ENCODE measurements around the gene NKD2.
"Not testable (repeated sequence)": the region's sequence is repeated elsewhere in the genome, so short reads cannot be mapped to it uniquely, and the experiment has no call there.

The NKD2 gene

GRCh38 chr5:1073239-1074102, 64.9 kb downstream of the NKD2 start:
- DNase-seq (ENCODE audit: low spot score), result no peak

DNA sequence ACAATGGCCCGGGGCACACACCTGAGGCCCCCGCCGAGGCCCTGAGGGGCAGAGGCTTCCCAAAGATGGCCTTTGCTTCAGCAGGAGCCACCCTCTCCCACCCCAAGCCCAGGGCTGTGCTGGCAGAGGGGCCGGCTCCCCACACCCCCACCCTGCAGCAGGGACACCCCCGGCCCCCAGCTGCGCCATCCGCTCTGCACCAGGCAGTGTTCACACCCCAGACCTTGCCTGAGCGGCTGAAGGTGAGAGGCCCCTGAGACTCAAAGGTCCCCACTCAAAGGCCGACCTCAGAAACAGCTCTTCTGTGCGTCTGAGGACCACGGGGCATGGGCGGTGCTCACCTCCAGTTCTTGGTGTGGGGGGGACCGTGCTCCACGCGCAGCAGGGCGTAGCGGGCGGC, 65.6 kb downstream of the NKD2 start:
- DNase-seq (ENCODE audit: low spot score), result no peak

GRCh38 chr5:1074816-1075554, 66.4 kb downstream of the NKD2 start:
- no peak for DNase-seq (ENCODE audit: low spot score)

- DNase-seq (ENCODE audit: low spot score), result no peak
Measured at GRCh38 chr5:1075555-1075881, 66.9 kb downstream of the NKD2 start.

DNA sequence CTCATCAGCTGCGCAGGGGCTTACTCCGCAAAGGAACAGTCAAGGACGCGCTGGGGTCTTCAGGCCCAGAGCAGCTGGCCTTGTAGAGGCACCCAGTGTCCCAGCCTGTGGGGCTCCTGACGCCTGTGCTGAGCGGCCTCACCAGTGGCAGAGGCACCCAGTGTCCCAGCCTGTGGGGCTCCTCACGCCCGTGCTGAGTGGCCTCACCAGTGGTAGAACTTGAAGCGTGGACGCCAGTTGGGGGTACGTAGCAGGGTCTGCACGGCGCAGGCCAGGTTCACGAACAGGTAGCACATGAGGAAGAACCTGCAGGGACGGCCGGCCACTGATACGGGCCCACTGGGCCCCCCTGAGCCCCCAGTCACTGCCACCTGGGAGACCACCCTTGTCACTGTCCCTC, 67.3 kb downstream of the NKD2 start:
- no peak for DNase-seq (ENCODE audit: low spot score)

DNA sequence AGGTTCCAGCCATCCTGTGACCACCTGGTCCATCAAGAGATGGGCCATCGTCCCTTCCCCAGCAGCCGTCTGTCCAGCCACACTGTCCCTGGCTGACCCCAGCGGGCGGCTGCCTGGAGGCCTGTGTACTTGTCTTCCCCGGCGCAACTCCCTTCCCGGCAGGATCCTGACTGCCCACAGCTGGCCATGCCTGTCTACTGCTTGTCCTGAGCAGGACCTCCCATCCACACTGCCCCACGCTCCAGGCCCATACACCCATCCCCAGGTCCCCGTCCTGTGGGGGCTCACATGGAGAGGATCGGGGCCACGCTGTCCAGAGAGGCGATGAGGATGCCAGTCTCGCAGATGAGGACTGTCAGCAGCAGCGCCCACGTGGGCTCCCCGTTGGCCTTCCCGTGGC, 67.8 kb downstream of the NKD2 start:
- DNase-seq (ENCODE audit: low spot score), result no peak

DNA sequence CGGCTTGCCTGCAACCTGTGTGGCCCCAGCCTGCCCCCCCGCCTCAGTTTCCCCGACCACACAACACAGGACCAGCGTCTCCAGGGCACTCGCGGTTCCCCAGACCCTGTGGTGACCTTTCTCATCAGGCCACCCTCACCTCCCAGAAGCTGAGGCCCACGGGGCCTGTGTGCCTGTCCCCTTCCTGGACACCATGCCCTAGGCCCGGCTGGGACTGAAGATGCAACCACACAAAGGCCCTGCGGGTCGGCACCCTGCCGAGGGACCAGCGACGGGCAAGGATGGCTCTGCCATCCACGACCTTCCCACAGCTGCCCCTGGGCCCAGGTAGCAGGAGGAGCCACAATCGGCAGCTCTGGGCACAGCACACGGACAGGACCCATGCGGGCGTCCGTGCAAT, 68.4 kb downstream of the NKD2 start:
- DNase-seq (ENCODE audit: low spot score), result no peak

GRCh38 chr5:1077491-1078020, 69.0 kb downstream of the NKD2 start:
- no peak for DNase-seq (ENCODE audit: low spot score)

- DNase-seq (ENCODE audit: low spot score), result no peak
Measured at GRCh38 chr5:1078206-1078605, 69.6 kb downstream of the NKD2 start.

DNA sequence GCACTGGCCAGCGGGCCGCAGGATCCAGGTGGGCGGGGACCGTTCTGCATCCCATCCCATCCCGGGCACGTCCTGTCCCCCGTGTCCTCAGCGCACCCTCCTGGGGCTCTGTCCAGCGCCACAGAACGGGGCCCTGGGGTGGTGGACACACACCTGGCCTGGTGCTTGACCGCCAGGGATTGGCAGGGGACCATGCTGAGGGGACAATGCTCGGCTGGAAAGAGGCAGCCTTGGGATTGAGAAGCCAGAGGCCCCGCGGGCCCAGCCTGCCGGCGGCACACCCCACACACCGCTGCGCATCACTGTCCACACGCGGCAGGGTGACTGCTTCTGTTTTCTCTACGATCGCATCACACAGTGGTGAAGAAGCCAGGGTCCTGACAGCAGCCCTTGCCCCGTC, 70.2 kb downstream of the NKD2 start:
- no peak for DNase-seq (ENCODE audit: low spot score)

DNA sequence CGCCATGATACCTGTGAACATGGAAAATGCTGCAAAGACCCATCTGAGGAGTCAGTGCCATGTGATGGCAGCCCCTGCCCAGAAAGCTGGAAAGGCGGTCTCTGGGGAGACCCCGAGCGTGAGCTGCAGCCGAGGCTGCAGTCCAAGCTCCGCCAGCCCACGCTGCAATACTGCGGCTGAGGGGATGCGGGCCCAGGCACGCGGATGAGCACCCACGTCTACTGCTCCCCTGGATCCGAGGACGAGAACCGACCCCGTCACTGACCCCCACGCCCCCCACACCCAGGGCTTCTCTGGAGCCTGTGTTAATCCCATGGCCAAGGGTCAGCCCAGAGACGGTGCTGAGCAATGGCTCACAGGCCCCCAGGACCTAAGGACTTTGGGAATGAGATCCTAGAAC, 70.9 kb downstream of the NKD2 start:
- DNase-seq (ENCODE audit: low spot score), result no peak

DNA sequence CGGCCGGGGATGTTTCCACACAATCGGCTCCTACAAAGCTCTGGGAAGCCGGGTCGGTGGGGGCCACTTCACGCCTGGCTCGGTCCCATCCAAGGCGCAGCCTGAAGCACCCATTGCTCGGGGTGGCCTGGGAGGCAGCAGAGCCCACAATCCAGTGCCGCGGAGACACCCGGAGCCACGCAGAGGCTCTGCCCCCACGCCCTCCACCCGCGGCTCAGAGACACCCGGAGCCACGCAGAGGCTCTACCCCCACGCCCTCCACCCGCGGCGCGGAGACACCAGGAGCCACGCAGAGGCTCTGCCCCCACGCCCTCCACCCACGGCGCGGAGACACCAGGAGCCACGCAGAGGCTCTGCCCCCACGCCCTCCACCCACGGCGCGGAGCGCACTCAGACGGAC, 71.4 kb downstream of the NKD2 start:
- no peak for DNase-seq (ENCODE audit: low spot score)

DNA sequence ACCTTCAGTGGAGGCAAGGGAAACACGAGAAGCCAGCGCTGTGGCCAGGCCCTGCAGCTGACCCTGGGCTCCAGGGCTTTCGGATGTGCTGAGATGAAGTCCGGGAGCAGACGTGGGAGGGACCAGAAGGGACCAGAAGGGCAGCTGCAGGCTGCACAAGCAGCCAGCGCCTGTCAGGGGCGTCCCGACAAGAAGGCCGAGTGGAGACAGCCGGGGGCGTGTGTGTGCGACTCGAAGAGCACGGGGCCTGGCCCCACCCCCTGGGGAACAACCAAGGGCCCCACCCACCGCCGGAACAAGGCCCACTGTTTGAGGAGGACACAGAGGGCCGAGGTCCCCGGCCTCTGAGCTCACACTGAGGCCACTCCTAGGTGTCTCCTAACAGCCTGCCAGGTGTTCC, 71.8 kb downstream of the NKD2 start:
- DNase-seq (ENCODE audit: low spot score), result no peak

DNA sequence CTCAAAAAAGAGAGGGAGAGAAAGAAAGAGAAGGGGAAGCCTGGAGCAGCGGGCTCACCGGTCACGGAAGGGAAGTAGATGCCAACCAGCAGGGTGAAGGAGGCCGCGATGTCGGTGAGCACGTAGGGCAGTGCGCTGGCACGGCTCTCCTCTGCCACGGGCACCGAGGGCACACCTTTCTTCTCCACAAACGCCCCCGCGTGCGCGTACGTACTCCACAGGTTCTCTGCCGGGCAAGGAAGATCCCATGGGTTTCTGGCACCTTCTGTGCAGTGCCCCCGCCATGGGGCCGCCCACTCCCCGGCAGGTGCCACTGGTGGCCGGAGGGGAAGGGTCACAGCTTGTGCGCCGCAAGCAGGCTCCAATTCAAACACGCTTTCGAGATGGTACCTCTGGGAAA, 72.9 kb downstream of the NKD2 start:
- DNase-seq (ENCODE audit: low spot score), result no peak

- not testable (repeated sequence) for DNase-seq (ENCODE audit: low spot score)
Measured at GRCh38 chr5:1083026-1083425, 74.4 kb downstream of the NKD2 start.

- no peak for DNase-seq (ENCODE audit: low spot score)
Measured at GRCh38 chr5:1083823-1084605, 75.4 kb downstream of the NKD2 start.

GRCh38 chr5:1085391-1085790, 76.8 kb downstream of the NKD2 start:
- no peak for DNase-seq (ENCODE audit: low spot score)

GRCh38 chr5:1086137-1086536, 77.5 kb downstream of the NKD2 start:
- no peak for DNase-seq (ENCODE audit: low spot score)

GRCh38 chr5:1086871-1087270, 78.3 kb downstream of the NKD2 start:
- no peak for DNase-seq (ENCODE audit: low spot score)

DNA sequence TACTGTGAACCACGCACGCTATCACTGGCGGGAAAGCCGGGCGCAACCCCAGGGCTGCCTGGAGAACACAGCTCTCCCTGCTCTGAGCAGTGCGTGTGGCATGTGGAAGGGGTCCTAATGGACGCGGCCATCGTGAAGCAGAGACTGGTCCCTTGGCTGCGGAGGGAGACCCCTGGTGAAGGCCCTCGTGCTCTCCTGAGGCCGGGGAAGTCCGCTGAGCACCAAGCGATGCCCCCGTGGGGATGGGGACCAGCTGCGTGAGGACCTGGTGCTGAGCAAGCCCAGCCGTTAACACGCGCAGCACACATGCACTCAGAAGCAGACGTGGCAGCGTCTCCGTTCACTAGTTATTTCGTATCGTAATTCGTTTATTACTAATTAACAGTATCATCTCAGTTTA, 78.8 kb downstream of the NKD2 start:
- no peak for DNase-seq (ENCODE audit: low spot score)

DNA sequence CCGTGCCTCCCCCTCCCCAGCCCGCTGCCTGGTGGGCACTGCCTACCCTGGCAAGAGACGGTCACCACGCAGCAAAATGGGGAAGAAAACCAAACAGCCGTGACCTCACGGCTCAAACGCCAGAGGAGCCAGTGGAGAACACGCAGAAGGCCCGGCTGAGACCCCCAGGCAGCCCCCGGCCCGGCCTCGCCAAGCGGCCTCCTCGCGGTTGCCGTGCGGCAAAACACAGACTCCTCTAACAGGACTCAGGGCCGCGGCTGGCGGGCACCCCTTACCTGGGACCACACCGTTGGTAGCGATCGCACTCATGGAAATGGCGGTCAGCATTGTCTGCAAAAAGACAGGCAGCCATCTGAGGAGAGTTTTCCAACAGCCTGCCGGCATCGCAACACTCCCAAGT, 79.4 kb downstream of the NKD2 start:
- no peak for DNase-seq (ENCODE audit: low spot score)
